Kidney tubule cell (primary cell): ENCODE results near the gene KLK10.
"Not testable (repeated sequence)": the region's sequence is repeated elsewhere in the genome, so short reads cannot be mapped to it uniquely, and the experiment has no call there.

Source experiments
- DNase-seq: peaks from one replicate; pipeline ENCODE4 v3.0.0-alpha.2; 2018; ENCODE audit warnings: low spot score

The KLK10 gene

GRCh38 chr19:51001515-51001914 lies 18.0 kb downstream of the KLK10 start, which contains the start of gene KLK8:
Gene KLK8 (minus strand): TSS chr19:51001604. CDS start chr19:51001167, 437 bp downstream.
- no peak for DNase-seq

GRCh38 chr19:51000981-51001380 lies 18.5 kb downstream of the KLK10 start:
- no peak for DNase-seq

GRCh38 chr19:51000426-51000825 lies 19.1 kb downstream of the KLK10 start:
- no peak for DNase-seq

GRCh38 chr19:50998686-50999085 lies 20.8 kb downstream of the KLK10 start:
- no peak for DNase-seq

- DNase-seq: no peak
Observed at GRCh38 chr19:50998061-50998460, 21.4 kb downstream of the KLK10 start.

GRCh38 chr19:50994129-50994528 lies 25.4 kb downstream of the KLK10 start:
- no peak for DNase-seq

GRCh38 chr19:50992666-50993035 lies 26.9 kb downstream of the KLK10 start:
- DNase-seq: peak; percentile 51

GRCh38 chr19:50984416-50984815 lies 35.1 kb downstream of the KLK10 start:
- not testable (repeated sequence) for DNase-seq

GRCh38 chr19:50983625-50984292 lies 35.8 kb downstream of the KLK10 start, which contains the start of gene KLK7:
Gene KLK7 (minus strand): TSS chr19:50983917. CDS start chr19:50982399, 1,518 bp downstream.
- no peak for DNase-seq

GRCh38 chr19:50982186-50982585 lies 37.3 kb downstream of the KLK10 start:
- no peak for DNase-seq

GRCh38 chr19:50981587-50982146 lies 37.8 kb downstream of the KLK10 start:
- DNase-seq: no peak

GRCh38 chr19:50980208-50980607 lies 39.3 kb downstream of the KLK10 start:
- DNase-seq: no peak

- no peak for DNase-seq
Observed at GRCh38 chr19:50979758-50980157, 39.8 kb downstream of the KLK10 start.

- DNase-seq: no peak
Observed at GRCh38 chr19:50978772-50979390, 40.6 kb downstream of the KLK10 start.

GRCh38 chr19:50977626-50978025 lies 41.9 kb downstream of the KLK10 start:
- no peak for DNase-seq

- peak; percentile 61 for DNase-seq
Observed at GRCh38 chr19:50975766-50976165, 43.7 kb downstream of the KLK10 start.

- DNase-seq: no peak
Observed at GRCh38 chr19:50974702-50975556, 44.6 kb downstream of the KLK10 start.

GRCh38 chr19:50972795-50973376 lies 46.6 kb downstream of the KLK10 start:
- peak; percentile 31 for DNase-seq

- DNase-seq: not testable (repeated sequence)
Observed at GRCh38 chr19:50969810-50970209, 49.7 kb downstream of the KLK10 start.

GRCh38 chr19:50969413-50969760 lies 50.1 kb downstream of the KLK10 start, which contains the start of gene KLK6:
Gene KLK6 (minus strand): TSS chr19:50969591. CDS start chr19:50968104, 1,487 bp downstream.
- peak; percentile 79 for DNase-seq

- DNase-seq: peak; percentile 28
Observed at GRCh38 chr19:50968716-50969412, 50.6 kb downstream of the KLK10 start.
